OCI-LY3 (cell line): Measurements from ENCODE around the gene ADGRB3.
"Not testable (repeated sequence)": the region's sequence is repeated elsewhere in the genome, so short reads cannot be mapped to it uniquely, and the experiment has no call there.

Source experiments
- H2AFZ ChIP-seq: fragments of 200-600, 300-600 bp; shearing (Covaris generic); 2 replicates; pipeline ENCODE4 v1.6.0; 2014; ENCODE audit warnings: antibody characterized with exemption, low read depth, low read length
- H3K27ac ChIP-seq: fragments of 200-600, 300-600 bp; sonication (generic); 2 replicates; pipeline ENCODE4 v1.5.1; 2014; ENCODE audit warnings: mild to moderate bottlenecking, low read length, moderate library complexity, mixed read lengths
- H3K27me3 ChIP-seq: fragments of 200-600, 300-600 bp; sonication (generic); 2 replicates; pipeline ENCODE4 v1.6.1; 2014; ENCODE audit warnings: low read depth, low read length, mixed read lengths
- H3K36me3 ChIP-seq: fragments of 200-600, 300-600 bp; sonication (generic); replicated peaks from 2 replicates; pipeline ENCODE3; 2014; ENCODE audit warnings: low read depth, low read length, mixed read lengths
- H3K4me1 ChIP-seq: fragments of 300-600, 200-600 bp; sonication (generic); 2 replicates; pipeline ENCODE4 v1.6.1; 2014; ENCODE audit warnings: low read length, mixed read lengths
- H3K4me2 ChIP-seq: fragments of 200-600, 300-600 bp; sonication (generic); 2 replicates; pipeline ENCODE4 v1.6.1; 2014; ENCODE audit warnings: low read length, mixed read lengths
- H3K4me3 ChIP-seq: fragments of 300-600, 200-600 bp; sonication (generic); 2 replicates; pipeline ENCODE4 v1.5.1; 2014; ENCODE audit warnings: antibody characterized with exemption, mild to moderate bottlenecking, low read length, moderate library complexity
- H3K79me2 ChIP-seq: fragments of 300-600, 200-600 bp; shearing (Covaris generic); 2 replicates; pipeline ENCODE4 v1.6.1; 2014; ENCODE audit warnings: mild to moderate bottlenecking, low read length, mixed read lengths
- H3K9ac ChIP-seq: fragments of 300-600, 200-600 bp; shearing (Covaris generic); 2 replicates; pipeline ENCODE4 v1.6.0; 2014; ENCODE audit warnings: mild to moderate bottlenecking, low read length, moderate library complexity
- H3K9me3 ChIP-seq: fragments of 200-600, 300-600 bp; shearing (Covaris generic); 2 replicates; pipeline ENCODE4 v1.6.1; 2014; ENCODE audit warnings: low read length, mixed read lengths; ENCODE audit not compliant: insufficient read depth
- H4K20me1 ChIP-seq: fragments of 200-600, 300-600 bp; sonication (generic); 2 replicates; pipeline ENCODE4 v1.6.1; 2016; ENCODE audit warnings: low read length, mixed read lengths; ENCODE audit not compliant: insufficient read depth
- EZH2phosphoT487 ChIP-seq: fragments of 200-600 bp; shearing (Covaris generic); IDR thresholded peaks from 2 replicates; pipeline ENCODE4 v1.6.1; 2018; ENCODE audit warnings: antibody characterized with exemption, mixed run types, low read depth
- TF ChIP-seq, protein P1 (sequence below): fragments of 200-600, 300-600 bp; sonication (generic); IDR thresholded peaks from 2 replicates; pipeline ENCODE4 v1.5.1; 2014; ENCODE audit warnings: antibody characterized with exemption, low read length, low read depth

The ADGRB3 gene

DNA sequence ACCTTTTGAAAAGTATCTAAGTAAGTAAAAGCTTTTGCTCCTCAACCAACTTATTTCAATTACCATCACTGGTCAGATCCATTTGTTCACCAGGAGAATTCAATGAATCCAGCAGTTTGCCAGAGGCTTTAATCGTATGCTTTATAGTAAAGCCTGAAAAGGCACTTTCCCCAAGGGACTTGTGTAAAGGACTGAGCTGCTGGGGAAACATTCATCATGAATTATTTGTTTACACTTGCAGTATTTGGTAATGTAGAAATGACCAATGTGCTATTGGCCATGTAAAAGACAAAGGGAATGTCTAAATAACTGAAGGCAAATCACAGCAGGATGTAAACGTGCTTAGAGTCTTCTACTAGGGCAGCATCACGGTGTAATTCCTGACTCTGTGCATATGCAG, 471.4 kb downstream of the ADGRB3 start:
- Histone ChIP-seq H3K9me3 (no peaks in the 10 kb centered on the region), H3K4me3 (no peak overlapping the region), H2AFZ (no peak overlapping the region), H3K79me2 (no peaks in the 10 kb centered on the region), H3K4me2 (no peak overlapping the region), H3K36me3 (no peaks in the 10 kb centered on the region), H3K4me1 (no peaks in the 10 kb centered on the region), H3K9ac (no peak overlapping the region), H3K27ac (no peak overlapping the region), H4K20me1 (no peaks in the 10 kb centered on the region), H3K27me3 (no peaks in the 10 kb centered on the region)
- TF ChIP-seq, protein P1, sequence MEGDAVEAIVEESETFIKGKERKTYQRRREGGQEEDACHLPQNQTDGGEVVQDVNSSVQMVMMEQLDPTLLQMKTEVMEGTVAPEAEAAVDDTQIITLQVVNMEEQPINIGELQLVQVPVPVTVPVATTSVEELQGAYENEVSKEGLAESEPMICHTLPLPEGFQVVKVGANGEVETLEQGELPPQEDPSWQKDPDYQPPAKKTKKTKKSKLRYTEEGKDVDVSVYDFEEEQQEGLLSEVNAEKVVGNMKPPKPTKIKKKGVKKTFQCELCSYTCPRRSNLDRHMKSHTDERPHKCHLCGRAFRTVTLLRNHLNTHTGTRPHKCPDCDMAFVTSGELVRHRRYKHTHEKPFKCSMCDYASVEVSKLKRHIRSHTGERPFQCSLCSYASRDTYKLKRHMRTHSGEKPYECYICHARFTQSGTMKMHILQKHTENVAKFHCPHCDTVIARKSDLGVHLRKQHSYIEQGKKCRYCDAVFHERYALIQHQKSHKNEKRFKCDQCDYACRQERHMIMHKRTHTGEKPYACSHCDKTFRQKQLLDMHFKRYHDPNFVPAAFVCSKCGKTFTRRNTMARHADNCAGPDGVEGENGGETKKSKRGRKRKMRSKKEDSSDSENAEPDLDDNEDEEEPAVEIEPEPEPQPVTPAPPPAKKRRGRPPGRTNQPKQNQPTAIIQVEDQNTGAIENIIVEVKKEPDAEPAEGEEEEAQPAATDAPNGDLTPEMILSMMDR = no peak
- no peak for TF ChIP-seq EZH2phosphoT487

DNA sequence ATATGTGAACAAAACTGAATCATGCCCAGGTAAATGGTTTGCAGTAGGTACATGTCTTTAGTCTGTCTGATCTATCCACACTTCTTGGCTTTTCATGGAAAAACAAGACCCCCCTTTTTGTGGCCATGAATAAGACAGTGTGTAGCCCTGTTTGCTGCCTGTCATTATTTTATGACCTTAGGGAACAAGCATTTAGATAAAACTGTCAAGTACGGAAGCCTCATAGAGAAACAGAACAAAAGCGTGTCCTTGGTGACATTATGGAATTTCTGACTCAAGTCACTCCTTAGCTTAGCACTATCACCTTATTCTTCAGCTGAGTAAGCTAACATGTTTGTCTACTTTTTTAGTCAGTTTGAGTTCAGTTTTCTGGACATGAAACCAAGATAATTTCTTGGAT, 476.2 kb downstream of the ADGRB3 start:
- Histone ChIP-seq H3K9me3 (no peaks in the 10 kb centered on the region), H3K79me2 (no peaks in the 10 kb centered on the region), H3K9ac (no peak overlapping the region), H2AFZ (no peak overlapping the region), H3K4me2 (no peak overlapping the region), H4K20me1 (no peaks in the 10 kb centered on the region), H3K27me3 (no peaks in the 10 kb centered on the region), H3K36me3 (no peaks in the 10 kb centered on the region), H3K27ac (no peak overlapping the region), H3K4me1 (no peaks in the 10 kb centered on the region), H3K4me3 (no peak overlapping the region)
- no peak for TF ChIP-seq EZH2phosphoT487
- TF ChIP-seq, protein P1 = no peak

DNA sequence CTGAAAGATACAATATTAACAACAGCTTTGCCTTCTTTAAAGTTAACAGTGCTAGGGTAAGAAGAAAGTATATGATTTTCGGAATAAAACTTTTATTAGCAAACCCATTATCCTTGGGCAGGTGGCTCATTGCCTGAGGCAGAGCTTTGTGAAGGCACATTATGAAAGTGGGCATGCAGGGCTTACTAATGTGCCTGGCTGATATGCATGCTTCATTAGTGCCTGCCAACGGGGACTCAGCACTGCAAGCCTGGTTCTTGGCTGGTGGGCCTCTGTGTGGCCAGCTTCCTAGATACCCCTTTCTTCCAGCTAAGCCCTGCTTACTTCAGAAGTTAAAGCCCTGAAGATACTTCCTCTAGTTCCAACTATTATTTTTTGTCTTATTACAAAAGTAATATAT, 481.6 kb downstream of the ADGRB3 start:
- H3K27me3 ChIP-seq = no peaks in the 10 kb centered on the region
- no peaks in the 10 kb centered on the region for H3K9me3 ChIP-seq
- no peaks in the 10 kb centered on the region for H4K20me1 ChIP-seq
- H3K27ac ChIP-seq = no peak overlapping the region
- H2AFZ ChIP-seq = no peak overlapping the region
- TF ChIP-seq, protein P1 = no peak
- no peak for TF ChIP-seq EZH2phosphoT487
- H3K4me3 ChIP-seq = no peak overlapping the region
- H3K9ac ChIP-seq = no peak overlapping the region
- H3K4me1 ChIP-seq = no peaks in the 10 kb centered on the region
- no peaks in the 10 kb centered on the region for H3K36me3 ChIP-seq
- H3K4me2 ChIP-seq = no peak overlapping the region
- no peaks in the 10 kb centered on the region for H3K79me2 ChIP-seq

DNA sequence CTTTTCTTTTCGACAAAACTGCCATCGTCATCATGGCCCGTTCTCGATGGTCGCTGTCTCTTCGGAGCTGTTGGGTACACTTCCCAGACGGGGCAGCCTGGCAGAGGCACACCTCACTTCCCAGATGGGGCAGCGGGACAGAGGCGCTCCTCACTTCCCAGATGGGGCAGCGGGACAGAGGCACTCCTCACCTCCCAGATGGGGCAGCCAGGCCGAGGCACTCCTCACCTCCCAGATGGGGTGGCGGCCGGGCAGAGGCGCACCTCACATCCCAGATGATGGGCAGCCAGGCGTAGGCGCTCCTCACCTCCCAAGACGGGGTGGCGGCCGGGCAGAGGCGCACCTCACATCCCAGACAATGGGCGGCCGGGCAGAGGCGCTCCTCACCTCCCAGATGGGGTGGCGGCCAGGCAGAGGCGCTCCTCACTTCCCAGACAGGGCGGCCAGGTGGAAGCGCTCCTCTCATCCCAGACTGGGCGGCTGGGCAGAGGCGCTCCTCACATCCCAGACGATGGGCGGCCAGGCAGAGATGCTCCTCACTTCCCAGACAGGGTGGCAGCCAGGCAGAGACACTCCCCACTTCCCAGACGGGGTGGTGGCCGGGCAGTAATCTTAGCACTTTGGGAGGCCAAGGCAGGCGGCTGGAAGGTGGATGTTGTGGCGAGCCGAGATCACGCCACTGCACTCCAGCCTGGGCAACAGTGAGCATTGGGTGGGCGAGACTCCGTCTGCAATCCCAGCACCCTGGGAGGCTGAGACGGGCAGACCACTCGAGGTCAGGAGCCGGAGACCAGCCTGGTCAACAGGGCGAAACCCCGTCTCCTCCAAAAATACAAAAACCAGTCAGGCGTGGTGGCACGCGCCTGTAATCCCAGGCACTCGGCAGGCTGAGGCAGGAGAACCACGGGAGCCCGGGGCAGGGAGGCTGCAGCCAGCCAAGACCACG, 486.7 kb downstream of the ADGRB3 start:
- H3K79me2 ChIP-seq, H3K36me3 ChIP-seq, H4K20me1 ChIP-seq, H3K27ac ChIP-seq, H3K9me3 ChIP-seq, H3K9ac ChIP-seq, H3K4me3 ChIP-seq, H3K4me1 ChIP-seq, H2AFZ ChIP-seq, H3K27me3 ChIP-seq, H3K4me2 ChIP-seq: not testable (repeated sequence)
